Fibroblast of skin of scalp (primary cell): ENCODE results near the gene LGALS3.
A peak's percentile ranks its signal among the peaks of the same experiment; 100 is the strongest.

Source experiments
- DNase-seq: peaks from one replicate; pipeline ENCODE4 v3.0.0-alpha.2; 2013

The LGALS3 gene

DNA sequence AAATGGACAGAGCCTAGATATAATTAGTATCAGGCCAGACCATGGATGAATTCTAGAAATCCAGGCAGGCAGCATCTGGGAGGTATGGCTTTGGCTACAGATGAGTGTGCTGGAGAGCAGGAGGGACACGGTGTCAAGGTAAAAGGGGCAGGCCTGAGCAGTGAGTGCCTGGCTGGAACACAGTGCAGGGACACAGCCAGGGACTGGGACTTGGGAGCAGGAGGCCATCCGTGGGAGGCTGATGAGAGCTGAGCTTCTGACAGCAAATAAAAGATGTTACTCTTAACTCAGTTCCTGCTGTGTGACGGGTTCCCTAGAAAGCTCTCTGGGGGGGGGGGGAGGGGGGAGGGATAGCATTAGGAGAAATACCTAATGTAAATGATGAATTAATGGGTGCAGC, 13.6 kb upstream of the LGALS3 start:
- DNase-seq: no peak

DNA sequence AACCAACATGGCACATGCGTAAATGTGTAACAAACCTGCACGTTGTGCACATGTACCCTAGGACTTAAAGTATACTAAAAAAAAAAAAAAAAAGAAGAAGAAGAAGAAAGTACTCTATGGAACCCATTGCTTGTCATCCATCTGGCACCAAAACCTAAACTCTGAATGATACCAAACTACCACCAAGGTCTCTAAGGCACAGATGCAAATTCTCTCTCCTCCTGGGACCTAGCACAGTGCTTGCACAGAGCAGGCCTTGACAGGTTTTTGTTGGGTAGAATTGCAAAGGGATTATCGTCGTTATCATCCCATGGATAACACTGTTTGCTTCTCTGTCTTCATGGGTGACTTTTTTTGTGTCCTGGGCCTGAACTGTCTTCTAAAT, 13.2 kb upstream of the LGALS3 start:
- DNase-seq: no peak

DNA sequence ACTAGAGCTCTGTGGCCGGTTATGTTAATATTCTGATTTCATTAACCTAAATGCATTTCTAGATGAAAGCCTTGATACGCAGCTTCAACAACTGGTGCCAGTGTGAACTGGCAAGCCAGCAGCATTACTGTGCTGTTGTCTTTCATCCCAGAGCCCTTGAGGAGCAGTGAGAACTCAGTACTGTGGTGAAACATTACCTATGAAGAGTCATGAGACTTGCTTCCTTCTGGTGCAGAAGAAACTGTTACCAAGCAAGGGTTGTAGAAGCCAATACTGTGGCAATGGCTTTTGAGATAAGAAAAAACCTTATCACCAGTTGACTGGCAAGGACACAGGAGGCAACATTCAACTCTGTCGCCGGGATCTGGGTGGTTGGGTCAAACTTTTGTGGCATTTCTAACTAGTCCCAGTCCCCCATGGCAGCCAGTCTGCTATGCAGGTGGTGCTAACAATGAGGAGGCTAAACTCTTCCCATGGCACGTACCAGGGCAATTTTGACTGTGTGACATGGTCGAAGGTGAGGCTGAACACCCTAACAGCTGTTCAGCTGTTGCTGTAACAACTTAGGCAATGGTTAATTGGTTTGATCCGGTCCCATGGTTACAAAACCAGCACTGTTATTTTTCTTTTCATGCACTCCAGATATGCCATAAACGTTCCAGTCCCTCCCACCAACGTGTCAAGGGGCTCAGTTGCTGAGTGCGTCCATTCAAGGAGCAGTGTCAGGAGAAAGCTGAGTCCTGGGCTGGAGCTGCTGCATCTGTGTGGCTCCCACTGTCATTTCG, 12.6 kb upstream of the LGALS3 start:
- DNase-seq: no peak

DNA sequence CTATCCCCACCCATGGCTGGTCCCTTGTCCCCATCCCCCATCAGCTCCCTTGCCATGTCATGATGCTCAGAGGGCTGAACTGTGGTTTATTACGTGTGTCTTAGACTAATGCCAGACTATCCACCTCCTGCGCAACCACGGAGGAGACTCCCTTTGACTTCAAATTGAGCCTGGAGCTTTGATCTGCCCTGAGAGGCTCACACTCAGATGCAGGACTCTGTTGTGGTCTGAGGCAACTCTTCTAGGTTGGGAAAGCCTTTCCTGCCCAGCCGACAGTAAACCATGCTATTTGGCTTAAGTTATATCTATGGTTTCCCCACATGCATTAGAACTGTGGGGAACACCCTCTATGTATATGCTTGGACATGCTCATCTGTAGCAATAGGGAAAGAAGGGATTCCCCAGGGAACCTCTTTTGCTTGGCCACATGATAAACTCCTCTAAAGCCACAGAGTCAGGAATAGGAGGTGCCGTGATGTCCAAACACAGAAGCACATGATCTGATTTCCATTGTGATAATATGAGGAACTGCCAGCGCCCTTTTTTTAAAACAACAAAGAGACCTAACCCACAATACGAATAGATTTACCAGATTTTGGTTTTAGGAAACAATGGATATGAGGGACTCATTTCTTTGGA, 11.1 kb upstream of the LGALS3 start:
- no peak for DNase-seq

DNA sequence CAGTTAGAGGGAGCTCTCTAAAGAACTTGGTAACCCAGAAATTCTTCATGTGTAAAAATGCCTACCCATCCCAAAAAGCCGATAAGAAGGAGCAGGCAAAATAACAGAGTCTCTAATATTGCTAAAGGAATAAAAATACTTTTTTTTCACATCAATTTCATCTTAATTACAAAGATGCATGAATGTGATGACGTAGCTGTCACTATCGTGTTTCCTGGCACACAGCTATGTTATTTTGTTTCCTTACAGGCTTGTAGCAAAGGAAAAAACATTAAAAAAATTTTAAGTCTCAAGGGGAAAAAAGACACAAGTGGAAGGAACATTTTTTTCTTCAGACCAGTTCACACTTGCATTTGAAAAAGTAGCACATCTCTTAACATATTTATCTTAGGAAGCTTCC, 10.3 kb upstream of the LGALS3 start:
- DNase-seq: no peak

DNA sequence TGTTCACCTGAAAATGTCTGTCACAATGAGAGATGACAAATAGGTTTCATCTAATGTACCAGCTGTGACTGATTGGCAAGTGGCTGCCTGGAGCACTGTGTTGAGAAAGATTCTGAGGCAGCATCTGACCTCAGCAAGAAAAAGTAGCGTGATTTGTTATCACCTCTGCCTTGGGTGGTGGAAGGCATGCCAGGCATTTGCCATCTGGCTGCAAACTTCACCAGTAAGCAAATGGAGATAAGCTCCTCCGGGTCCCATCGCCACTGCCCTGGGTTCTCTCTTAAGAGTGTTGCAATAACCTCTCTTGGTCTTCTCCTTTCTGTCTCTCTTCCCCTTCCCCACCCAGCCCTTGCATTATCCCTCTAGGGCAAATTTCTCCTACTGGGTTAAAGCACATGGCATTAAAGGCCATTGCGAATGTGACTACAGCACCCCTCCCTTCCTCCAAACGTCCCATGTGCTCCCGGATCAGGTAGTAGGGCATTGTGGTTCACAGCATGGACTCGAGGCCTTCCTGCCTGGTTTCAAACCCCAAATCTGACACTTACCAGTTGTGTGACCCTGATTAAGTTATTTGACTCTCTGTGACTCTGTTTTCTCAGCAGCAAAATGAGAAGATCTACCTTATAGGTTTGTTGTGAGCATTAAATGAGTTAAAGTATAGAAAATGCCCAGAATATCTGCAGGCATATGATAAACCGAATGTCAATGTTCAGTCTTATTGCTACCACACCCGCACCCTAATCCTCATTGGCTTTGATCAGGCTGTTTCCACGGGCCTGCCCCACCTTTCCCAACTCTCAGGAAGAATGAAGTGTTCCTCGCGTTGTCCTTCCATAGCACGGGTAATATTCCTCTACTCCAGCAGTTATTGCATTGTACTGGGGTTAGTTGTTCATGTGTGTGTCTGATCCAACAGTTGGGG, 8.2 kb upstream of the LGALS3 start:
- no peak for DNase-seq

DNA sequence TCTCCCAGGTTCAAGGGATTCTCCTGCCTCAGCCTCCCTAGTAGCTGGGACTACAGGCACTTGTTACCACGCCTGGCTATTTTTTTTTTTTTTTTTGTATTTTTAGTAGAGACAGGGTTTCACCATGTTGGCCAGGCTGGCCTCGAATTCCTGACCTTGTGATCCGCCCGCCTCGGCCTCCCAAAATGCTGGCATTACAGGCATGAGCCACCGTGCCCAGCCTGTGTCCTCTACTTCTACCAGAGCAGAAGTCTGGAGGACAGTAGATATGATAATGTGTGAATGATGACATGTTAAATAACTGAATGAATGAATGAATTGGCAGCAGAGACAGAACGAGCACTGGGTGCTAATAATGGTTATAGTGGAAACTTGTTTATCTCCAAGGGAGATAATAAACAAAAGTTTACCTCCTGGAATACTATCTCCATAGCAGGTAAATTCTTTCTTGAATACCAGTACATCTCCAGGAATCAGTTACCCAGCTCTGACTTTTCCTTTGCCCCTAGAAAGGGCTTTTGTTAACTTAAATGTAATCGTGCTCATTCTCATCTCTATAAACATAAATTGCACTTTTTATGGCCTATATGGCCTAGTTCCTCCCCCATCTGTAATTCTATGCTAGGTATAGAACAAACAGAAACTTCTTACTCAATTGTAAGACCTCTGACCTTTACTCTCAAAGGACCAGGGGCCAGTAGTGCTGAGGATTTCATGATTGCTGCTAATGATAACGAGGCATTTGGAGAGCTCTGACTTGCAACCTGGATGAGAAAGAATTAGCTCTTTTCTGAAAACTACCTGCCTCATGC, 7.2 kb upstream of the LGALS3 start:
- no peak for DNase-seq

DNA sequence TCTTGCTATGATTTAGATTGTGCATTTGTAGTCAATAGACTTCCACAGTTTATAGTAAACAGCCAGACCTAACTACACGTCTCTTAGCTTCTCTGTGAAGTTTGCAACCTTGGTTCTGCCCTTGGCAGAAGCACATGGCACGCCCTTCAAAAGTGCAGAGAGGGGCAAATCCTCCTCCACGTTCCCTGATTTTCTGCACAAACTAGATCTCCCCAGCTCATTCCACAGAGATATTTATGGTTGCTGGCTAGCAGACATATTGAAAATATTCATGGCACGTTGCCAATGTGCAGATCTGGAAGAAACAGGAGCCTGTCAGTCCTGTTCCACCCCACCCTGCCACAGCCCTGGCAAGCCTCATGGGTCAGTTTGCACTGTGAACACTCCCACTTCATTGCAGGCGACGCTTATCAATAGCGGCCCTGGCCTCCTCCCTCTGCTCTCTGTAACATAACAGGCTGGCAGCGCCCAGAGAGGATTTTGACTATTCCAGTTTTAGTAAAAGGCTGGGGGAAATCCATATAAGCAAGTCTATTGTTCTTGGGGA, 6.5 kb upstream of the LGALS3 start:
- DNase-seq: peak; percentile 54

DNA sequence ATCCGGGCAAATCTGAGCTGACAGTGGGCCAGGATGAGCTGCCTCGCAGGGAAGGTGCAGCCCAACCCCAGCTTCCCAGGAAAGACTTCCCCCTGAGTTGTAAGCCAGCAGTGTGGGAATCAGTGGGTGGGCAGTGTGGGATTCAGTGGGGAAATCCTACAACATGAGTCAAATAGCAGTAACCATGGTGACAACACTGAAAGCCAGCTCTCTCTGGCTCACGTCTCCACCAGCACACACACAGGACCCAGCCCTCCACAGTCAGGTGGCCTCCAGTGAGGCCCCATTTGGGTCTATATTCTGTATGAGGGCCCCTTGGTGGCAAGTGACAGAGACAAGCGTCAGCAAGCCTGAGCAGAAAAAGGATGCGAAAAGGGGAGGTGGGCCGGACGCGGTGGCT, 6.0 kb upstream of the LGALS3 start:
- DNase-seq: peak; percentile 94

DNA sequence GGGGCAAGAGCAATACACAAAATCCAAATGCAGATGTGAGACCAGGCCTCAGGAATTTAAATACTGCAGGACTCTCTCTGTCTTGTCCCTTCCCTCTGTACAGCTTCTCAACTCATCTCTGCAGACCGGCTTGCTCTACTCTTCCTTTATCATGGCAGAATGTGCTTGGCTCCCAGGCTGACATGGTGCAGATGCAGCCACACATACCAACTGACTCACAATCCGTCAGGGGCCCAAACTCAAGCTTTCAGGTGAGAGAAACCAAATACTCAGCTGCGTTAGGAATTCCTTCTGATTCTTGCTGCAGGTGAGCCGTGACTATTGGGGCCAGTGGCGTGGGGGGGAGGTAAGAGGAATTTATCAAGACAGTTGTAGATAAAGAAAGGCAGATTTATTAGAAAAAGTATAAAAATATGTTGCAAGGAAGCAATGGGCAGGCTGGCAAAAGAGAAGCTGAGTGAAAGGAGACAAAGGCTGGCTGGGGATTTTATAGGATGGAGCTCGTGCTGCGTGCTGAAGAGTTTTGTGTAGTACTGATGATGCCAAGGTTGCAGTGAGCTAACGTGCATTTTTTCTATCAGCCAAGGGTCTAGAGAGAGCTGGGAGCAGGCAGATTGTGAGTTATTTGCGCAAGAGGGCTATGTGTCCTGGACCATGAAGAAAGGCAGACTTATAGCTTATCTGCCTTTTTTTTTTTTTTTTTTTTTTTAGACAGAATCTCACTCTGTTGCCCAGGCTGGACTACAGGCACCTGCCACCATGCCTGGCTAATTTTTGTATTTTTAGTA, 5.0 kb upstream of the LGALS3 start:
- DNase-seq: no peak

DNA sequence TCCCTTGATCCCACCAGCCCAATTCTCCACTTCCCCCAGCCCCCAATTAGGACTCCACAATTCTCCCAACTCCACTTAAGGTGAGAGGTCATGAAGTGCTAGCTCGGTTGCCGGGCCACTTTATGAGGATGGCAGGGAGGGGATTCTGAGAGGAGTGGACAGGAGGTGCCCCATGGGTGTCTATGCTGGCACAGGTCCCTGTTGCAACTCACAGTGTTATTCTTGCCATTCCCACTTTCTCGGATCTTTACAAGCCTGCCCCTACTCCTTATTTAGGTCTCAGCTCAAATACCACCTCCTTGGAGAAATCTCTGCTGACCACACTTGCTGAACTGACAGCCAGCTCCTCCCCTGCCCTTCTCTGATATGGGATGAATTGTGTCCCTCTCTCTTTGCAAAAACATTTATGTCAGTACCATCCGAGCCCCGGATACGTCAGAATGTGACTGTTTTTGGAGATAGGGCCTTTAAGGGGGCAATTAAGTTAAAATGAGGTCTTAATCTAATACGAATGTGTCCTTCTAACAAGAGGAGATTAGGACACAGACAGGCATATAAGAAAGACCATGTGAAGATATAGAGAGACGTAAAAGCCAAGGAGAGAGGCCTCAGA, 4.2 kb upstream of the LGALS3 start:
- no peak for DNase-seq

DNA sequence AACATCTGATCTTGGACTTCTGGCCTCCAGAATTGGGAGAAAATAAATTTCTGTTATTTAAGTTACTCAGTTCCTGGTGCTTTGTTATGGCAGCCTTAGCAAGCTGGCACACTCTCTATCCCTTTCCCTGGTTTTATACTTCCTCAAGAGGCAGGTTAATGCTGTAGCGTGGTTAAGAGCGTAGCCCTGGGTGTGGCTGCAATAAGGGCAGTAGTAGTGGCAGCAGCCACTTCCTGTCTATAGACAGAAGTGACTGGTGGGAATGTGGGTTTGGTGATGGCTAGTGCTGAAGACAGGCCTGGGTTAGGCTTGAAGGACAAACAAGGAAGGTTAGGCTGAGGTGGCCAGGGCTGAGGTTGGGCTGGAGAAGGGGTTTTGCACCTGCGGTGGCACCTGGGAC, 3.6 kb upstream of the LGALS3 start:
- DNase-seq: no peak

DNA sequence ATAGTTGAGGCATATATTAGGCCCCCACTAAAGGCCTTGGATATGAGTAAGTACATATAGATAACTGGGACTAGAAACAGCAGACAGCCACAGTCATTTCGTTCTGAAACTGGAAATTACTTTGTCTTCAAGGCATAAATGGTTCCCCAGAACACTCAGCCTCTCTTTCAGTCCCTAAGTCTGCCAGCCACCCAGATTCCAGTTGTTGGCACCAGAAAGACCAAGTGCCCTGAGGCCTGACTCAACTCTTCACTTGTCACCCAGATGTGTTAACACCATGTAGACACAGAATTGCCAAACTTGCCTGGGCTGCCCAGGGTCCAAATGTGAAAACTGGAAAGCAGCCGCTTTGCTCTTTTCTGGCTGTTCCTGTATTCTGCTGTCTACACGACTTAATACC, 3.0 kb upstream of the LGALS3 start:
- DNase-seq: no peak

DNA sequence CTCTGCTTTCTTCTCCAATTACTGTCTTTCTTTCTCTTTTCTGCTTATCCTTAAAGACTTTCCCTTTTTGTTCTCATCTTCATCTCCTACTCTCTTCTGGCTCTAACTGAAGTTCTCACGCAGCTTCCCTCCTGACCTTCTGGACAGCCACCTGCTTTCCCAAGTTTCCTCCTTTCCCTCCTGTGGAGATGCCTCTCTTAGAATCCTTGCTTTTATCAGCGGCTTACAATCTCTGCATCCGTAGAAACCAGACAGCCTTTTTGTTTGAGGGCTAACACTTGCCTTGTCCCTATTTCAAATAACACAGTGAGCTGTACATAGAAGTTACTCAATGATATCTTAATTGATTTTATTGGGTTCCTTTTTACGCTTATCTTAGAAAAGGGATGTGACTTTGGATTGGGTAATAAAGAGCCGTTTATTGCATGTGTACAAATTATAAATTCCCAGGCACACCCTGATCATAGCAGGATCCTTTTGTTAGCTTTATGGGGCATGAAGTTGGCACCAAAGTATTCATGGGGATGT, 2.1 kb upstream of the LGALS3 start:
- no peak for DNase-seq

DNA sequence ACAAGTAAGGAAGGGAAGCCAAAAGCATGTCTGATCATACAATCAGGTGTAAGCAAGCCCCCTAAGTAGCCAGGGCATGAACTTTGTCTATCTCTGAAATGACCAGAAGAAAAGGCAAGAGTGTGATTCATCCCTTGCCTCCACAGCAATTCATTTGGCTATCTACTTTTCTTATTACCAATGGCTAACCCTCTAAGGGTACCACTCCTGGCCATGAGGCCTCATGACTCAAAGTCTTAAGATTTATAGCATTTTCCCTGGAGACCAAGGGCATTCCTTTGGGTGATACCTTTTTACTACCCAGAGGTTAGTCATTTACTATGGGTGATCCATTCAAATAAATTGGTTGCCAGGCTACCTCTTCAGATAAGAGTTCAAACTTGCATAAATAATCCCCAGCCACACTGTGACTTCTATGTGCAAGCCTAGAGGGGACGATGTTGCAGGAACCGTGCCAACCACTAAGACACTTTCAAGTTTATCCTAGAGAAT, 1.5 kb upstream of the LGALS3 start:
- no peak for DNase-seq

DNA sequence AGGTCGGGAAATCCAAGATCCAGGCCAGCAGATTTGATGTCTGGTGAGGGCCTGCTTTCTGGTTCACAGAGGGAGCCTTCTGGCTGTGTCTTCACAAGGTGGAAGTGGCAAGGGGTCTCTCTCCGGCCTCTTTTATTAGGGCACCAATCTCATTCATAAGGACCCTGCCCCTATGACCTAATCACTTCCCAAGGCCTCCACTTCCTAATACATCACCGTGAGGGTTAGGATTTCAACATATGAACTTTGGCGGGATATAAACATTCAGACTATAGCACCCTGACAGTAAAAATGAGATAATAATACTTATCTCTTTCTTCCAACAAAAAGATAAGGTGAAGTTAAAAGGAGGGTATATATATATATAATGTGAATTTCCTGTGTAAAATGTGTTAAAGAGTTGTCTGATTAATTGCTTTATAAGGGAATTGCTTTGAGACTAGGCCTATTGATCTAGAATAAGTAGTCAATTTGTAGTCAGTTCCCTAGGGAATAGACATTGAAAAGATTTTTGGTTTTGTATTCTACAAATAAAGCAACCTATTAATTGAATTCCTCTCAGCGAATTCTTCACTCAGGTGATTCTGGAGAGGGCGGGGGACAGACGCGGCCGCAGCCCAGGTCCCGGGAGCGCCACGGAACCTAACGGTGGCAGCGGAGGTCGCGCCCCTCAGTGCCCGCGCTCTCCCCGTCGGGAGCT, 516 bp upstream of the LGALS3 start:
- DNase-seq: no peak

DNA sequence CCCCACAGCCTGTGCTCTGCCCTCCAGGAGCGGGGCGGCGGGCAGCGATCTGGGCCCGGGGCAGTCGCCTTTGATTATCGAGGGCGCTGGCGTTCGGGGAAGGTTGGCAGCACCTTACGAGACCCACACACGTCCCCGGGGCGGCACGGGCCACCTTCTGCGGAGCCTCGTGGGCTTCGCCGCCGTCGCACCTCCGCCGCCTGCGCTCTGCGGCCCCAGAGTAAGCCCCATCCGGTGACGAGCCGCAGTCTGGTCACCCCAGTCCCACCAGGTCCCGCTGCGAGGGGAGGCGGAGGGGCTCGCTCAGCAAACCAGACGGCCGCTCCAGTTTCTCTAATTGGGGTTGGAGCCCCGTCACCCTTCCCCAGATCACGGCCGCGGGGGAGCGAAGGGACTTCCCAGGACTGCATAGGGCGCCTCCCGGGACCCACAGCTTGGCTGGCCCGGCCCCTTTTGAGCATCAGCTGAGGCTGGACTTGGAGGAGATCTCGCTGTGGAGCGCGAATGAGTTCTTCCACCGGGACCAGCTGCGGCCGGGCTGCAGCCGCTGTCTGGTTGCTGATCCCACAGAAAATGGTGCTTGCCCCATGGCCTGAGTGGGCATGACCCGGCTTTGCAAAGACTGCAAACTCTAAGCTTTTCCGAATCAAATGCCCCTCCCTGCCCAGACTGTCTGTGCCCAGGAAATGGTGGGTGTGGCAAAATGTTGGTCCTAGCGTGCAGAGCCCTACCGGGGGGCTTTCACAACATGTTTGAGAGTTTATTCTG, 560 bp downstream of the LGALS3 start:
- peak; percentile 63 for DNase-seq

DNA sequence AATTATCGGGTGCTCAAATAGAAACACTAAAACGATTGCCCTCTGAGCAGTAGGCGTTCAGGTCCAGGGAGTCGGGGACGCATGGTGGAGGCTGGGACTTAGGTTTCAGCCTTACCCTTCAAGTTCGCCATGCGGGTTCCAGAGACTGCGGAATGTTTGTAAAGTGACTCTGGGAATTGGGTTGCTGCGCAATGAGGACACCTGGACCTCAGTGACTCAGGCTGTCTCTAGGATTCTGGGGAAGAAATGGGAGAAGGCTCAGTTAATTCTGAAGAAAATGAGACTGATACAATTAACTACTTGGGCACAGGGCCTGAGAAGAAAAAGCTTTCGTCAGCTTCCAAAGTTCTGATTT, 1.1 kb downstream of the LGALS3 start:
- no peak for DNase-seq
